Astrocyte (in vitro differentiated cells and primary cell): ENCODE results near the gene ADORA1. TPM values are rescaled to one million over a fixed set of nuclear protein-coding genes. Genes with fewer than 3 reads are reported as not detected.

Experiments
- DNase-seq: peaks from one replicate; pipeline ENCODE4 v3.0.0-alpha.2; 2010; ENCODE audit warnings: low read depth
- FAIRE-seq: peaks from 2 replicates; lab custom pipeline; 2011; peaks lifted over from hg19 to GRCh38; lab: Jason Lieb, UNC
- H2AFZ ChIP-seq: 2 replicates; pipeline ENCODE4 v1.6.0; 2012; ENCODE audit warnings: low read depth, low read length, inconsistent platforms
- H3K27ac ChIP-seq: 2 replicates; pipeline ENCODE4 v1.5.1; 2011; ENCODE audit warnings: low read depth, low read length, inconsistent platforms
- H3K27me3 ChIP-seq: 2 replicates; pipeline ENCODE4 v1.6.0; 2011; ENCODE audit warnings: low read length, inconsistent platforms; ENCODE audit not compliant: insufficient read depth
- H3K36me3 ChIP-seq: 2 replicates; pipeline ENCODE4 v1.5.1; 2011; ENCODE audit warnings: low read length, inconsistent platforms; ENCODE audit not compliant: insufficient read depth
- H3K4me1 ChIP-seq: 2 replicates; pipeline ENCODE4 v1.5.1; 2011; ENCODE audit warnings: low read length, inconsistent platforms; ENCODE audit not compliant: insufficient read depth
- H3K4me2 ChIP-seq: 2 replicates; pipeline ENCODE4 v1.6.0; 2012; ENCODE audit warnings: low read length, inconsistent platforms
- H3K4me3 ChIP-seq: 2 replicates; pipeline ENCODE4 v1.5.1; 2011; ENCODE audit warnings: low read depth, mild to moderate bottlenecking, low read length, inconsistent platforms; ENCODE audit not compliant: insufficient read depth
- H3K79me2 ChIP-seq: 2 replicates; pipeline ENCODE4 v1.6.0; 2012; ENCODE audit warnings: mild to moderate bottlenecking, low read length, inconsistent platforms; ENCODE audit not compliant: insufficient read depth
- H3K9ac ChIP-seq: 2 replicates; pipeline ENCODE4 v1.6.0; 2012; ENCODE audit warnings: mild to moderate bottlenecking, low read length, inconsistent platforms
- H3K9me3 ChIP-seq: 2 replicates; pipeline ENCODE4 v1.5.1; 2012; ENCODE audit warnings: low read depth, mild to moderate bottlenecking, low read length, inconsistent platforms; ENCODE audit not compliant: insufficient read depth
- H4K20me1 ChIP-seq: 2 replicates; pipeline ENCODE4 v1.6.0; 2012; ENCODE audit warnings: low read length, inconsistent platforms; ENCODE audit not compliant: insufficient read depth
- H3K27ac Mint-ChIP-seq: one replicate; pipeline ENCODE4 v1.8.0; 2021; ENCODE audit warnings: mild to moderate bottlenecking, mixed read lengths; ENCODE audit not compliant: unreplicated experiment
- H3K27me3 Mint-ChIP-seq: one replicate; pipeline ENCODE4 v1.8.0; 2021; ENCODE audit warnings: low read depth, mixed read lengths; ENCODE audit not compliant: unreplicated experiment
- H3K36me3 Mint-ChIP-seq: one replicate; pipeline ENCODE4 v1.8.0; 2021; ENCODE audit warnings: low read depth, mixed read lengths; ENCODE audit not compliant: unreplicated experiment
- H3K4me1 Mint-ChIP-seq: one replicate; pipeline ENCODE4 v1.8.0; 2021; ENCODE audit warnings: low read depth, mixed read lengths; ENCODE audit not compliant: unreplicated experiment
- H3K4me3 Mint-ChIP-seq: one replicate; pipeline ENCODE4 v1.8.0; 2021; ENCODE audit warnings: mild to moderate bottlenecking, moderate library complexity, mixed read lengths; ENCODE audit not compliant: unreplicated experiment
- H3K9me3 Mint-ChIP-seq: one replicate; pipeline ENCODE4 v1.8.0; 2021; ENCODE audit warnings: mild to moderate bottlenecking, mixed read lengths; ENCODE audit not compliant: unreplicated experiment
- EZH2 ChIP-seq: IDR thresholded peaks from 2 replicates; pipeline ENCODE4 v1.6.1; 2012; ENCODE audit warnings: mild to moderate bottlenecking, low read length, inconsistent platforms; ENCODE audit not compliant: insufficient read depth
- total RNA-seq: library from RNA; stranded (reverse); gene quantifications from 2 replicates; pipeline ENCODE4 v1.2.1, GENCODE V29; 2021
- TF ChIP-seq, protein P1 (sequence below): IDR thresholded peaks from 2 replicates; pipeline ENCODE4 v1.5.1; 2011; ENCODE audit warnings: low read depth, mild to moderate bottlenecking, inconsistent platforms, low read length, moderate library complexity; ENCODE audit not compliant: insufficient read depth

The ADORA1 gene
- total RNA-seq, 1 donor from 2014 or later = 5.7 TPM

DNA sequence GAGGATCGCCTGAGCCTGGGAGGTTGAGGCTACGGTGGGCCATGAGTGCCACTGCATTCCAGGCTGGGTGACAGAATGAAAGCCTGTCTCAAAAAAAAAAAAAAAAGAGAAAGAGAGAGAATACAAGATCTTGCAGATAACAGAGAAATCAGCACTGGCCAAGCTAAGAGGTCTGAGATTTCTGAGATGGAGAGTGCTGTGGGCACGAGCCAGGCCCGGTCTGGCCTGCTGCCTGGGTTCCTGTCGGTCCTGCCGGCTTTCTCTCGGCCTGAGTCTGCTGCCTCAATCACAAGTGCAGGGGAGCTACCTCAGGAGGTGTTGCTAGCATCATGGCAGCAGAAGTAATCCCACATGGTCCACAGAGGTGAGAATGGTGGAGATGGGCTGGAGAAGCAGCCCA is 19.0 kb downstream of the ADORA1 start:
- no peaks in the 10 kb centered on the region for H3K9me3 Mint-ChIP-seq
- H3K4me3 Mint-ChIP-seq = no peak overlapping the region
- H3K36me3 Mint-ChIP-seq = peaks cover 7% of the 10 kb centered on the region
- H3K9ac ChIP-seq = no peak overlapping the region
- H3K27me3 ChIP-seq = no peaks in the 10 kb centered on the region
- FAIRE-seq (no peak), DNase-seq (no peak)
- no peaks in the 10 kb centered on the region for H3K36me3 ChIP-seq
- no peak overlapping the region for H2AFZ ChIP-seq
- H4K20me1 ChIP-seq = no peaks in the 10 kb centered on the region
- no peak overlapping the region for H3K4me3 ChIP-seq
- peaks cover 14% of the 10 kb centered on the region for H3K4me1 ChIP-seq
- H3K27ac Mint-ChIP-seq = no peak overlapping the region
- H3K27ac ChIP-seq = no peak overlapping the region
- H3K4me1 Mint-ChIP-seq = peaks cover 26% of the 10 kb centered on the region
- H3K4me2 ChIP-seq = no peak overlapping the region
- TF ChIP-seq EZH2 = no peak
- TF ChIP-seq, protein P1, sequence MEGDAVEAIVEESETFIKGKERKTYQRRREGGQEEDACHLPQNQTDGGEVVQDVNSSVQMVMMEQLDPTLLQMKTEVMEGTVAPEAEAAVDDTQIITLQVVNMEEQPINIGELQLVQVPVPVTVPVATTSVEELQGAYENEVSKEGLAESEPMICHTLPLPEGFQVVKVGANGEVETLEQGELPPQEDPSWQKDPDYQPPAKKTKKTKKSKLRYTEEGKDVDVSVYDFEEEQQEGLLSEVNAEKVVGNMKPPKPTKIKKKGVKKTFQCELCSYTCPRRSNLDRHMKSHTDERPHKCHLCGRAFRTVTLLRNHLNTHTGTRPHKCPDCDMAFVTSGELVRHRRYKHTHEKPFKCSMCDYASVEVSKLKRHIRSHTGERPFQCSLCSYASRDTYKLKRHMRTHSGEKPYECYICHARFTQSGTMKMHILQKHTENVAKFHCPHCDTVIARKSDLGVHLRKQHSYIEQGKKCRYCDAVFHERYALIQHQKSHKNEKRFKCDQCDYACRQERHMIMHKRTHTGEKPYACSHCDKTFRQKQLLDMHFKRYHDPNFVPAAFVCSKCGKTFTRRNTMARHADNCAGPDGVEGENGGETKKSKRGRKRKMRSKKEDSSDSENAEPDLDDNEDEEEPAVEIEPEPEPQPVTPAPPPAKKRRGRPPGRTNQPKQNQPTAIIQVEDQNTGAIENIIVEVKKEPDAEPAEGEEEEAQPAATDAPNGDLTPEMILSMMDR = no peak
- H3K9me3 ChIP-seq = no peaks in the 10 kb centered on the region
- H3K79me2 ChIP-seq = no peaks in the 10 kb centered on the region
- peaks cover 9% of the 10 kb centered on the region for H3K27me3 Mint-ChIP-seq

DNA sequence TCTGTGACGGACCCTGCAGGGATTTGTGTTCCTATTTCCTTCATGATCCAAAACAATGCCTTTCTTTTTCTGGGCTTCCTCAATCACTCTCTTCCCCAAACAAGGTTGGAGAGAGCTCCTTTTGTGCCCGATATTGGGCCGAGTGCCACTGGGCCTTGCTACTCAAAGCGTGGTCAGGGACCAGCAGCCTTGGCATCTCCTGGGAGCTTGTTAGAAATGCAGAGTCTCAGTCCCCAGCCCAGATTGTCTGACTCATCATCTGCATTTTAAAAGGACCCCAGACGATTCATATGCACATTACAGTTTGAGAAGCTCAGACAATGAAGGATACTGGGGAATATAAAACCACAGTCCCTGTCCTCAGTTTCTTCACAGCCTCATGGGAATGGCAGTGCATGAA is 19.9 kb downstream of the ADORA1 start:
- Histone ChIP-seq H2AFZ (no peak overlapping the region), H4K20me1 (no peaks in the 10 kb centered on the region), H3K9ac (no peak overlapping the region), H3K4me3 (no peak overlapping the region), H3K79me2 (no peaks in the 10 kb centered on the region), H3K27ac (no peak overlapping the region), H3K36me3 (no peaks in the 10 kb centered on the region), H3K27me3 (no peaks in the 10 kb centered on the region), H3K4me1 (peaks cover 20% of the 10 kb centered on the region), H3K9me3 (no peaks in the 10 kb centered on the region), H3K4me2 (no peak overlapping the region)
- H3K36me3 Mint-ChIP-seq = peaks cover 7% of the 10 kb centered on the region
- peaks cover 30% of the 10 kb centered on the region for H3K4me1 Mint-ChIP-seq
- no peak for FAIRE-seq
- peaks cover 9% of the 10 kb centered on the region for H3K27me3 Mint-ChIP-seq
- no peaks in the 10 kb centered on the region for H3K9me3 Mint-ChIP-seq
- TF ChIP-seq EZH2 = no peak
- TF ChIP-seq, protein P1 = no peak
- H3K27ac Mint-ChIP-seq = no peak overlapping the region
- no peak overlapping the region for H3K4me3 Mint-ChIP-seq
- DNase-seq = no peak

DNA sequence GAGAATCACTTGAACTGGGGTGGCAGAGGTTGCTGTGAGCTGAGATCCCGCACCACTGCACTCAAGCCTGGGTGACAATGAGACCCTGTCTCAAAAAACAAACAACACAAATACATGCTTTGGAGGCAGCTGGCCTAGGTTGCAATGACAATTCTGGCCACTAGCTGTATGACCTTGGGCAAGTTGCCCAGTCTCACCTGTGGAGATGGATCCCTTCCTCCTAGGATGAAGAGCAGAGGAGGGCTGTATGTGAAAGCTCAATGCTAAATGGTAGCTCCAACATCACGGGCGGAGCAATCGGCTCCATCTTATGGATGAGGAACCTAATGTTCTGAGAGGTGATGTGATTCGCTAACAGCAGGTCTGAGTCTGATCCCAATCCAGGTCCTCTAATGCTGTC is 20.6 kb downstream of the ADORA1 start:
- Mint-ChIP-seq H3K9me3 (no peaks in the 10 kb centered on the region), H3K36me3 (peaks cover 5% of the 10 kb centered on the region), H3K27ac (no peak overlapping the region), H3K27me3 (peaks cover 9% of the 10 kb centered on the region), H3K4me1 (peaks cover 37% of the 10 kb centered on the region), H3K4me3 (no peak overlapping the region)
- H3K4me3 ChIP-seq = no peak overlapping the region
- no peak overlapping the region for H3K9ac ChIP-seq
- H3K36me3 ChIP-seq = no peaks in the 10 kb centered on the region
- H2AFZ ChIP-seq = no peak overlapping the region
- H3K9me3 ChIP-seq = no peaks in the 10 kb centered on the region
- peaks cover 28% of the 10 kb centered on the region for H3K4me1 ChIP-seq
- H3K79me2 ChIP-seq = no peaks in the 10 kb centered on the region
- TF ChIP-seq, protein P1 = peak; percentile 29
- TF ChIP-seq EZH2 = no peak
- H3K4me2 ChIP-seq = no peak overlapping the region
- no peak for DNase-seq
- no peak for FAIRE-seq
- H4K20me1 ChIP-seq = no peaks in the 10 kb centered on the region
- no peak overlapping the region for H3K27ac ChIP-seq
- H3K27me3 ChIP-seq = no peaks in the 10 kb centered on the region
